Measurements from ENCODE around the gene HEXA.

The HEXA gene

DNA sequence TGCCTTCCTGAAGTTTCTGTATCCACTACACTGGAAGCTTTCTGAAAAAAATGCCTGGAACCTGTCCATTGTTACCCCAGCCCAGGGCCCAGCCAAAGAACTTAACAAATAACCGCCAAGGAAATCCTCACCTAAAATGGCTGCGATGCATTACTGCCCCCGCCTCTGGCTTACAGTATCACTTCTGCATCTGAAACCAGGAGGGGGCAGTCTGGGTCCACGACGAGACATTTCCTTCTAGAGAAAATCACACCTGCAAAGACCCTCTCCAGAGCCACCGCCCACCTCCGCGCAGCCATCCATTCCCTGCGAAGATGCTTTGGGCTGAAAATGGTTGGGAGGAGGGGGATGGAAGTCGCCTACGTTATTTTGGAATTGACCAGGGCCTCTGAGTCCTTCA lies 33.4 kb downstream of the HEXA start:
- H3K4me1 ChIP-seq (ENCODE audit: control insufficient read depth, insufficient read depth, low read length) = peaks cover 4% of the 10 kb centered on the region
- no peaks in the 10 kb centered on the region for H3K9me3 ChIP-seq (ENCODE audit: control insufficient read depth, insufficient read depth, low read length)
- no peaks in the 10 kb centered on the region for H3K27me3 ChIP-seq (ENCODE audit: control insufficient read depth, insufficient read depth, low read length)
- peaks cover 16% of the 10 kb centered on the region for H3K36me3 ChIP-seq (ENCODE audit: control insufficient read depth, insufficient read depth, low read length)
- no peak overlapping the region for H3K4me3 ChIP-seq (ENCODE audit: low read depth, low read length)
- H3K9ac ChIP-seq (ENCODE audit: low read depth, low read length) = no peak overlapping the region

DNA sequence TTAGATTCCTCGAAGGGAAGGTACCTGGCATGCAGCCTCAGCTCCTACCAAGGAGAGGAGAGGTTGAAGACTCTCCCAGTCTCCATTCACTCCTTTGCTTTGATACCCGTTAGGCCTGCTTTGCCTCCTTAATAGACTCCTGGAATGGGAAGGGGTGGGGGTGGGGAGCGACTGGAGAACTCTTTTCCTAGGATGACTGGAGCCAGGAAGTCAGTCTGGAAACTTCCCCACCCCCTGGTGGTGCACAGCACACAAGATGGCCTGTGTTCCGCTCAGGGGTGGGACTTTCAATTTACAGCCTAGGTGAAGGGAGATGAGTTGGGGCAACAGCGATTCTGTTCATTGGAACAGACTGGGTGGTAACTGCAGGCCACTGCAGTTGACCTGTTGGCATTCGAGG lies 34.5 kb downstream of the HEXA start:
- no peaks in the 10 kb centered on the region for H3K9me3 ChIP-seq (ENCODE audit: control insufficient read depth, insufficient read depth, low read length)
- H3K4me3 ChIP-seq (ENCODE audit: low read depth, low read length) = no peak overlapping the region
- H3K36me3 ChIP-seq (ENCODE audit: control insufficient read depth, insufficient read depth, low read length) = peaks cover 12% of the 10 kb centered on the region
- no peaks in the 10 kb centered on the region for H3K27me3 ChIP-seq (ENCODE audit: control insufficient read depth, insufficient read depth, low read length)
- H3K4me1 ChIP-seq (ENCODE audit: control insufficient read depth, insufficient read depth, low read length) = peaks cover 4% of the 10 kb centered on the region
- no peak overlapping the region for H3K9ac ChIP-seq (ENCODE audit: low read depth, low read length)

DNA sequence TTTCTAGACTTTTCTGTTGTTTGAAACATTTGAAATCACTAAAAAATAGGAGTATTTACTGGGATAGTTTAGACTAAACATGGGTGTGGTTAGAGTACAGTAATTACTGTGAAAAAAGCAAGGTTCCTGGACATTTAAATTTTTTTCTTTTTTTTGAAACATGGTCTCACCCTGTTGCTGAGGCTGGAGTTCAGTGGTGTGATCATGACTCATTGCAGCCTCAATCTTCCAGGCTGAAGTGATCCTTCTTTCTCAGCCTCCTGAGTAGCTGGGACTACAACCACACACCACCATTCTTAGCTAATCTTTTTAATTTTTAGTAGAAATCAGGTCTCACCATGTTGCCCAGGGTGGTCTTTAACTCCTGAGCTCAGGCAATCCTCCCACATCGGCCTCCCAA lies 35.4 kb downstream of the HEXA start:
- H3K4me1 ChIP-seq (ENCODE audit: control insufficient read depth, insufficient read depth, low read length) = peaks cover 4% of the 10 kb centered on the region
- H3K27me3 ChIP-seq (ENCODE audit: control insufficient read depth, insufficient read depth, low read length) = no peaks in the 10 kb centered on the region
- no peaks in the 10 kb centered on the region for H3K9me3 ChIP-seq (ENCODE audit: control insufficient read depth, insufficient read depth, low read length)
- H3K9ac ChIP-seq (ENCODE audit: low read depth, low read length) = no peak overlapping the region
- H3K36me3 ChIP-seq (ENCODE audit: control insufficient read depth, insufficient read depth, low read length) = peaks cover 3% of the 10 kb centered on the region
- no peak overlapping the region for H3K4me3 ChIP-seq (ENCODE audit: low read depth, low read length)

DNA sequence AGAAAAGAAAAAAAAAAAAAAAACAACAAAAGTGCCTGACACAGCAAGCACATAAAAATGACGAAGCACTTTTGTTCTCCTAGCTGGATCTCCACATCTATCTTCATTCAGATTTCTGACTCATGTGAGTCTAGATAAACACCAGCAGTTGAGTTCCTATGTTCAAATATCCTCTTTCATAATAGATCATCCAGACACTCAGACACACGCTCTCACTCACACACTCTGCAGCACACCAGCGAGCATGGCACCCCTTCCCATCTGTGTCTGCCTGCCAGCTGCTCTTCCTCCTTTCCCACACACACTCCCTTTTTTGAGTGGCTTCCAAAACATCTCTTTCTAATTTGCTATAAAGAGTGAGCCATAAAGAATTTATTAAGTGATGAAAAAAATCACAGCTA lies 36.0 kb downstream of the HEXA start:
- H3K4me1 ChIP-seq (ENCODE audit: control insufficient read depth, insufficient read depth, low read length) = peaks cover 4% of the 10 kb centered on the region
- H3K9ac ChIP-seq (ENCODE audit: low read depth, low read length) = no peak overlapping the region
- no peak overlapping the region for H3K4me3 ChIP-seq (ENCODE audit: low read depth, low read length)
- H3K9me3 ChIP-seq (ENCODE audit: control insufficient read depth, insufficient read depth, low read length) = no peaks in the 10 kb centered on the region
- peaks cover 3% of the 10 kb centered on the region for H3K36me3 ChIP-seq (ENCODE audit: control insufficient read depth, insufficient read depth, low read length)
- no peaks in the 10 kb centered on the region for H3K27me3 ChIP-seq (ENCODE audit: control insufficient read depth, insufficient read depth, low read length)

DNA sequence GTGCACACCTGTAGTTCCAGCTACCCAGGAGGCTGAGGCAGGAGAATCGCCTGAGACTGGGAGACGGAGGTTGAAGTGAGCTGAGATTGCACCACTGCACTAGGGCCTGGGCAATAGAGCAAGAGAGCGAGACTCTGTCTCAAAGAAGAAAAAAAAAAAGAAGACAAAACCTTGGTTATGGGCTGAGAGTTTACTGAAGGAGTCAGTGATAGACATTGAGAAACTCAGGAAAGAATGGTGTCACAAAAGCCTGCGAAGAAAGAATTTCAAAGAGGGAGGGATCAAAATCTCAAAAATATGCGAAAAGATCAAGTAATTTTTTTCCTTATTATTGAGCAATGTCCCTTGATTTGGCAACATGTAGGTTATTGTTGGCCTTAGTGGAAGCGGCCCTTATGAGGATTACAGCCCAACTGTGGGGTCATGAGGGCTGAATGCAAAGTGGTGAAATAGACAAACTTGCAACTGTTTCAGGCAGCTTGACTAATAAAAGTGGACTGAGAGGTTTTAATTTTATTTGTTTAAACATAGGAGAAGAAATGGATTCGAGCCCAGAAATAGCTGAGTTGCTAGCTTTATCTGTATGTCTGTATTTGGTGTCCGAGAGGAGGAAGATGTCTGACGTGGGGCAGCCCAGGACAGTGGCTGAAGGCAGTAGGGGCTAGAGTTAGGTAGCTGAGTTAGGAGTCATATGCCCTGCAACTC lies 37.0 kb downstream of the HEXA start:
- Histone ChIP-seq H3K27me3 (ENCODE audit: control insufficient read depth, insufficient read depth, low read length) (no peaks in the 10 kb centered on the region), H3K36me3 (ENCODE audit: control insufficient read depth, insufficient read depth, low read length) (no peaks in the 10 kb centered on the region), H3K9me3 (ENCODE audit: control insufficient read depth, insufficient read depth, low read length) (no peaks in the 10 kb centered on the region), H3K4me3 (ENCODE audit: low read depth, low read length) (no peak overlapping the region), H3K9ac (ENCODE audit: low read depth, low read length) (no peak overlapping the region), H3K4me1 (ENCODE audit: control insufficient read depth, insufficient read depth, low read length) (peaks cover 4% of the 10 kb centered on the region)

DNA sequence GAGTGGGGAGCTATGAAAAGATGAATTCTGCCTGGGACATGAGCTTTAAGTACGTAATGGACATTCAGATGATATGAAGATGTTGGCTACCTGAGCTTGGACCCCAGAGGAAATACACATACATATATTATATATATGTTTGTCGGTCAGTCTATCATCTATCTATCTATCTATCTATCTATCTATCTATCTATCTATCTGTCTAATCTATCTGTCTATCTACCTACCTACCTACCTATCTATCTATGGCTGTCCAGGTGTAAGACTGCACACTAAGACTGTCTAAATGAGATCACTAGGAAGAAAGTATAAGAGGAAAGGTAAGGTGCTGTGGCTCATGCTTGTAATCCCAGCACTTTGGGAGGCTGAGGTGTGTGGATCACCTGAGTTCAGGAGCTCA lies 37.7 kb downstream of the HEXA start:
- no peaks in the 10 kb centered on the region for H3K36me3 ChIP-seq (ENCODE audit: control insufficient read depth, insufficient read depth, low read length)
- H3K4me3 ChIP-seq (ENCODE audit: low read depth, low read length) = no peak overlapping the region
- no peaks in the 10 kb centered on the region for H3K27me3 ChIP-seq (ENCODE audit: control insufficient read depth, insufficient read depth, low read length)
- H3K9me3 ChIP-seq (ENCODE audit: control insufficient read depth, insufficient read depth, low read length) = no peaks in the 10 kb centered on the region
- H3K9ac ChIP-seq (ENCODE audit: low read depth, low read length) = no peak overlapping the region
- H3K4me1 ChIP-seq (ENCODE audit: control insufficient read depth, insufficient read depth, low read length) = peaks cover 4% of the 10 kb centered on the region

DNA sequence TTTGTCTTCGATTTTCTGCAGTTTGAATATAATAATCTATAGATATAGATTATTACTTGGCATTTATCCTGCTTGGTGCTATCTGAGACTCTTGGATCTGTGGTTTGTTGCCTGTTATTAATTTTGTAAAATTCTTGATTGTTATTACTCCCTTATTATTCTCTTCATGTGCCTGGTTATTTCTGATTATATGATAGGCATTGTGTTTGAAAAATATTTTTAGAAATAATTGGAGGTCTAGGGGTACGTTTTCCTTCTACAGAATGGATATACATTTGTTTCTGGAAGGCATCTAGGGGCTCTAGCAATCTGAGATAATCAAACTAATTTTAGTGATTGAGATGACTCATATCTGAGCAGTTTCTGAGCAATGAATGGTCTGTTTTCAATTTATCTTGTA lies 41.0 kb downstream of the HEXA start:
- no peaks in the 10 kb centered on the region for H3K9me3 ChIP-seq (ENCODE audit: control insufficient read depth, insufficient read depth, low read length)
- H3K27me3 ChIP-seq (ENCODE audit: control insufficient read depth, insufficient read depth, low read length) = no peaks in the 10 kb centered on the region
- H3K4me3 ChIP-seq (ENCODE audit: low read depth, low read length) = no peak overlapping the region
- H3K9ac ChIP-seq (ENCODE audit: low read depth, low read length) = no peak overlapping the region
- no peaks in the 10 kb centered on the region for H3K4me1 ChIP-seq (ENCODE audit: control insufficient read depth, insufficient read depth, low read length)
- no peaks in the 10 kb centered on the region for H3K36me3 ChIP-seq (ENCODE audit: control insufficient read depth, insufficient read depth, low read length)

DNA sequence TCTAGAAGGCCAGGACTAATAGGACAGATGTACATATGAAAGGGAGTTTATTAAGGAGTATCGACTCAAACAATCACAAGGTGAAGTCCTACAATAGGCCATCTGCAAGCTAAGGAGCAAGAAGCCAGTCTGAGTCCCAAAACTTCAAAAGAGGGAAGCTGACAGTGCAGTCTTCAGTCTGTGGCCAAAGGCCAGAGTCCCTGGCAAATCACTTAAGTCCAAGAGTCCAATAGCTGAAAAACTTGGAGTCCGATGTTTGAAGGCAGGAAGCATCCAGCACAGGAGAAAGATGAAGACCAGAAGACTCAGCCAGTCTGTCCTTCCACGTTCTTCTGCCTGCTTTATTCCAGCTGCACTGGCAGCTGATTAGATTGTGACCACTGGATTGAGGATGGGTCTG lies 44.8 kb downstream of the HEXA start:
- no peak overlapping the region for H3K9ac ChIP-seq (ENCODE audit: low read depth, low read length)
- H3K4me3 ChIP-seq (ENCODE audit: low read depth, low read length) = no peak overlapping the region
- H3K36me3 ChIP-seq (ENCODE audit: control insufficient read depth, insufficient read depth, low read length) = no peaks in the 10 kb centered on the region
- H3K9me3 ChIP-seq (ENCODE audit: control insufficient read depth, insufficient read depth, low read length) = no peaks in the 10 kb centered on the region
- H3K4me1 ChIP-seq (ENCODE audit: control insufficient read depth, insufficient read depth, low read length) = no peaks in the 10 kb centered on the region
- H3K27me3 ChIP-seq (ENCODE audit: control insufficient read depth, insufficient read depth, low read length) = no peaks in the 10 kb centered on the region

DNA sequence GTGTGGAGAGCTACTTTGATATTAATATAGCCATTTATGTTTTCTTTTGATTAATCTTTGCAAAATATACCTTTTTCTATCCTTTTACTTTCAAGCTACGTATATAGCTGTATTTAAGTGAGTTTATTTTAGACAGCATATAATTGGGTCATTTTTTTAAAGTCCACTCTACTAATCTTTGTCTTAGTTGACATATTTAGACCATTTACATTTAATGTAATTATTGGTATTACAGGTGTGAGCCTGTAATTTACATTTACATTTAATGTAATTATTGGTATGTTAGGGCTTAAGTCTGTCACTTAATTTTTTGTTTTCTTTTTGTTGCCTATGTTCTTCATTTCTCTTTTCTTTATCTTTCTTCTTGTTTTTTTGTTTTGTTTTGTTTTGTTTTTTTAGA lies 52.1 kb downstream of the HEXA start:
- Histone ChIP-seq H3K36me3 (ENCODE audit: control insufficient read depth, insufficient read depth, low read length) (no peaks in the 10 kb centered on the region), H3K4me1 (ENCODE audit: control insufficient read depth, insufficient read depth, low read length) (no peaks in the 10 kb centered on the region), H3K27me3 (ENCODE audit: control insufficient read depth, insufficient read depth, low read length) (peaks cover 9% of the 10 kb centered on the region), H3K9ac (ENCODE audit: low read depth, low read length) (no peak overlapping the region), H3K9me3 (ENCODE audit: control insufficient read depth, insufficient read depth, low read length) (no peaks in the 10 kb centered on the region), H3K4me3 (ENCODE audit: low read depth, low read length) (no peak overlapping the region)

DNA sequence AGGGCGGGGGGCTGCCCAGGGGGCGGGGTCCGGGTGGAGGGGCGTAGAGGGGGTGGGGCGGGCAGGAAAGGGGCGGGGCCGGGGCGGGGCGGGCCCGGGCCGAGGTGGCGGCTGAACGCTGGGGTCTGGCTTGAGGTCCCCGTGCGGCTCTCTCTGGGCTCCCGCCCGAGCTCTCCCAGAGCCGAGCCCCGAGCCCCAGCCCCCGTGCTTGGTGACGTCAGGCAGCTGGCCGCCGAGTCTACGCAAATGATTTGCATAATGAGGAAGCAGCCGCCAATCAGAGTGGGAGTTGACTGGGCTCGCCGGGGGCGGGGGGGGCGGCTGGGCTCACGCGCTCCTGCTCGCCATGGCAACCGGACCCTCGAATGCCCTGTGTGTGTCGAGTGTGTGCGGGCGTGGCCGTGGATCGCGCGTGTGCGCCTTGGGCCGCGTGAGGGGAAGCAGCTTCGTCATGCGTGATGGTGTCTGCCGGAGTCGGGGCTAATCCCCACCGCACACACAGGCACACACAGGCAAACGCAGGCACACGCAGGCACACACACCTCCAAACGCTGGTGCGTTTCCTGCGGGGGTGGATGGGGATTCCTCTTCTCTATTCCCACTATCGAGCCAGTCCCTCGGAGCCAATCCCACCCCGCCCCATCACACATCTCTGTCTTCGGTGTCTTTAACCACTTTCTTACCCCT lies 55.7 kb downstream of the HEXA start, which contains the start of gene CELF6:
CELF6 (minus strand) TSS at position 173 of the 687 bp plus-strand sequence. CDS start 283 bp downstream, outside the sequence.
- Histone ChIP-seq H3K9ac (ENCODE audit: low read depth, low read length) (no peak within 1 kb of the TSS), H3K4me1 (ENCODE audit: control insufficient read depth, insufficient read depth, low read length) (no peaks in the 10 kb centered on the region), H3K36me3 (ENCODE audit: control insufficient read depth, insufficient read depth, low read length) (no peaks in the 10 kb centered on the region), H3K4me3 (ENCODE audit: low read depth, low read length) (peak within 1 kb of the TSS; percentile 79), H3K27me3 (ENCODE audit: control insufficient read depth, insufficient read depth, low read length) (peaks cover 44% of the 10 kb centered on the region), H3K9me3 (ENCODE audit: control insufficient read depth, insufficient read depth, low read length) (no peaks in the 10 kb centered on the region)

DNA sequence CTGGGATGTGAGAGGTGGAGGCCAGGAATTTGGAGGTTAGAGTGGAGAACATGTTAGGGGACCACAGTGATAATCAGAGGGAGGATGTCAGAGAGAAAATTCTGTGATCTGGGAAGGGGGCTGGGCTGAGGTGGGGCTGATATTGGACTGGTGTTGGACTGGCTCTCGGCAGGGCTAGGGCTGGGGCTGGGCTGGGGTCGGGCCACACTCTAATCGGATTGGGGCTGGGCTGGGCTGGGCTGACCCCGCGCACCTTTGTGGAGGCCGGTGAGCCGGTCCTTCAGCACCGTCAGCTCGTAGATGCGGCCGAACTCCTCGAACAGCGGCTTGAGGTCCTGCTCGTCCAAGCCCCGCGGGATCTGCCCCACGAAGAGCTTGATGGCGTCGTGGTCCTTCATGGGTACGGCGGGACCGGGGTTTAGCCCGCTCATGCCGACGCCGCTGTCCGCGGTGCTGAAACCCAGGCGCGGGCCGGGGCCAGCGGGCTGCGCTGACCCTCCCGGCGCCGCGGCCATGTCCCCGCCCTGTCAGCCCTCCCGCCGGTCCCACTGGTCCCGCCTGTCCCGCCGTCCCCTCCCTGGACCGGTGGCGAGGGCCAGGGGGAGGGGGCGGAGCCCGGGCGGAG lies 56.3 kb downstream of the HEXA start:
- Histone ChIP-seq H3K4me3 (ENCODE audit: low read depth, low read length) (peak overlapping the region; percentile 19), H3K9ac (ENCODE audit: low read depth, low read length) (no peak overlapping the region), H3K4me1 (ENCODE audit: control insufficient read depth, insufficient read depth, low read length) (no peaks in the 10 kb centered on the region), H3K9me3 (ENCODE audit: control insufficient read depth, insufficient read depth, low read length) (no peaks in the 10 kb centered on the region), H3K36me3 (ENCODE audit: control insufficient read depth, insufficient read depth, low read length) (no peaks in the 10 kb centered on the region), H3K27me3 (ENCODE audit: control insufficient read depth, insufficient read depth, low read length) (peaks cover 45% of the 10 kb centered on the region)
